MCF 10A (cell line): ENCODE data around the gene TPT1. TPM values are rescaled to one million over a fixed set of nuclear protein-coding genes. Genes with fewer than 3 reads are reported as not detected.

Experiments
- BruUV-seq: library from RNA; stranded (reverse); fragments of 400-500 nt; replicated peaks from 2 replicates; lab custom pipeline; 2021; lab: Mats Ljungman, UMichigan
- CTCF ChIA-PET: fragments of 300-600 bp; sonication (Branson Sonifier 250); formaldehyde crosslinking; extraction: SDS; loops from one replicate; lab custom pipeline; 2021; ENCODE audit warnings: antibody characterized with exemption, inconsistent platforms; lab: Yijun Ruan, JAX
- POLR2A ChIA-PET: fragments of 300-600, 350-650 bp; sonication (Branson Sonifier 250); formaldehyde crosslinking; extraction: SDS; loops from one replicate; lab custom pipeline; 2020; ENCODE audit warnings: antibody characterized with exemption, inconsistent platforms; lab: Yijun Ruan, JAX
- DNase-seq: peaks from one replicate; pipeline ENCODE4 v3.0.0-alpha.2; 2018; ENCODE audit not compliant: unreplicated experiment
- H3K27ac Mint-ChIP-seq: one replicate; pipeline ENCODE4 v1.8.0; 2022; ENCODE audit warnings: mild to moderate bottlenecking, low read depth, mixed read lengths; ENCODE audit not compliant: unreplicated experiment
- H3K27me3 Mint-ChIP-seq: one replicate; pipeline ENCODE4 v1.8.0; 2022; ENCODE audit warnings: mixed read lengths; ENCODE audit not compliant: insufficient read depth, unreplicated experiment
- H3K36me3 Mint-ChIP-seq: one replicate; pipeline ENCODE4 v1.8.0; 2022; ENCODE audit warnings: mild to moderate bottlenecking, moderate library complexity, mixed read lengths; ENCODE audit not compliant: insufficient read depth, unreplicated experiment
- H3K4me1 Mint-ChIP-seq: one replicate; pipeline ENCODE4 v1.8.0; 2022; ENCODE audit warnings: mixed read lengths; ENCODE audit not compliant: insufficient read depth, unreplicated experiment
- H3K4me3 Mint-ChIP-seq: one replicate; pipeline ENCODE4 v1.8.0; 2022; ENCODE audit warnings: mild to moderate bottlenecking, moderate library complexity, mixed read lengths; ENCODE audit not compliant: unreplicated experiment
- H3K9me3 Mint-ChIP-seq: one replicate; pipeline ENCODE4 v1.8.0; 2022; ENCODE audit warnings: mixed read lengths; ENCODE audit not compliant: unreplicated experiment
- CTCF ChIP-seq: fragments of 200-600 bp; IDR thresholded peaks from one replicate; pipeline ENCODE4 v1.8.0; 2022; ENCODE audit warnings: antibody characterized with exemption, mild to moderate bottlenecking; ENCODE audit not compliant: unreplicated experiment
- intact Hi-C: fragments of 100-400 bp; cut with micrococcal nuclease; formaldehyde crosslinking; loops from 2 replicates; pipeline ENCODE4 v1.14.1; 2022
- total RNA-seq: library from RNA; stranded (reverse); gene quantifications from 2 replicates; pipeline ENCODE4 v1.2.3, GENCODE V29; 2022

Gene TPT1
- total RNA-seq, 1 experiment from 2014 or later, result 4,896 TPM

GRCh38 chr13:45292176-45292575 is 48.8 kb downstream of the TPT1 start:
- Mint-ChIP-seq H3K4me3 (no peak overlapping the region), H3K27me3 (no peaks in the 10 kb centered on the region), H3K9me3 (no peaks in the 10 kb centered on the region), H3K36me3 (peaks cover 31% of the 10 kb centered on the region), H3K27ac (no peak overlapping the region), H3K4me1 (peaks cover 13% of the 10 kb centered on the region)
- peak; percentile 61 for DNase-seq
- BruUV-seq, result TSS peak; percentile 7
- ChIA-PET CTCF (interaction anchor here (0.9 to 3.5 kb wide), 6 partner anchors 8 to 245 kb away, joined by 3 to 26 read pairs (median 8); no protein-coding TSS in a partner anchor), POLR2A (interaction anchor here (0.8 to 1.3 kb wide), 3 partner anchors 9 to 236 kb away, joined by 4 to 6 read pairs (median 5); no protein-coding TSS in a partner anchor)
- intact Hi-C loops, result no loop called here
- no peak for TF ChIP-seq CTCF

- BruUV-seq, result no TSS peak
- Mint-ChIP-seq H3K9me3 (no peaks in the 10 kb centered on the region), H3K27me3 (no peaks in the 10 kb centered on the region), H3K4me1 (peaks cover 13% of the 10 kb centered on the region), H3K4me3 (no peak overlapping the region), H3K27ac (no peak overlapping the region), H3K36me3 (peaks cover 44% of the 10 kb centered on the region)
- intact Hi-C loops, result no loop called here
- CTCF ChIA-PET, result interaction anchor here (0.5 to 3.5 kb wide), 6 partner anchors 9 to 316 kb away, joined by 3 to 26 read pairs (median 5); no protein-coding TSS in a partner anchor
- DNase-seq, result no peak
- POLR2A ChIA-PET, result interaction anchor here (0.6 to 1.2 kb wide), 3 partner anchors 8 to 371 kb away, joined by 4 read pairs; no protein-coding TSS in a partner anchor
- no peak for TF ChIP-seq CTCF
Measured at GRCh38 chr13:45289936-45290563, 50.9 kb downstream of the TPT1 start.

Other genes with a start within 250 kb of the TPT1 start
- gene GTF2F2, start 220.7 kb downstream of the TPT1 start, total RNA-seq, result 41.2 and 47.4 TPM in 2 replicates
- 0.54 and 0.79 TPM in 2 replicates for gene KCTD4, start 140.1 kb downstream of the TPT1 start, total RNA-seq
- gene SLC25A30, start 77.2 kb upstream of the TPT1 start, total RNA-seq, result 10.5 and 11.9 TPM in 2 replicates
- 42.8 and 44.1 TPM in 2 replicates for gene COG3, start 123.8 kb upstream of the TPT1 start, total RNA-seq